Calu3 (cell line): ENCODE data around the gene ANO4. TPM values are rescaled to one million over a fixed set of nuclear protein-coding genes. Genes with fewer than 3 reads are reported as not detected.

Source experiments
- BruUV-seq: library from RNA; stranded (reverse); fragments of 400-500 nt; replicated peaks from 2 replicates; lab custom pipeline; 2021; lab: Mats Ljungman, UMichigan
- CTCF ChIA-PET: fragments of 300-600 bp; sonication (Branson Sonifier 250); formaldehyde crosslinking; loops from one replicate; lab custom pipeline; 2022; ENCODE audit warnings: antibody characterized with exemption; lab: Charles Lee
- DNase-seq: peaks from one replicate; pipeline ENCODE4 v3.0.0; 2022
- H3K27ac Mint-ChIP-seq: one replicate; pipeline ENCODE4 v1.8.0; 2022; ENCODE audit warnings: mixed read lengths; ENCODE audit not compliant: unreplicated experiment
- H3K27me3 Mint-ChIP-seq: one replicate; pipeline ENCODE4 v1.8.0; 2022; ENCODE audit warnings: mixed read lengths; ENCODE audit not compliant: unreplicated experiment
- H3K36me3 Mint-ChIP-seq: one replicate; pipeline ENCODE4 v1.8.0; 2022; ENCODE audit warnings: mild to moderate bottlenecking, moderate library complexity, mixed read lengths; ENCODE audit not compliant: insufficient read depth, unreplicated experiment
- H3K4me1 Mint-ChIP-seq: one replicate; pipeline ENCODE4 v1.8.0; 2022; ENCODE audit warnings: mild to moderate bottlenecking, low read depth, mixed read lengths; ENCODE audit not compliant: unreplicated experiment
- H3K4me3 Mint-ChIP-seq: one replicate; pipeline ENCODE4 v1.8.0; 2022; ENCODE audit warnings: mild to moderate bottlenecking, low read depth, moderate library complexity, mixed read lengths; ENCODE audit not compliant: unreplicated experiment
- H3K9me3 Mint-ChIP-seq: one replicate; pipeline ENCODE4 v1.8.0; 2022; ENCODE audit warnings: low read depth, mixed read lengths; ENCODE audit not compliant: unreplicated experiment
- intact Hi-C: fragments of 100-400 bp; cut with micrococcal nuclease; formaldehyde crosslinking; loops from one replicate; pipeline ENCODE4 v1.10.0; 2022; ENCODE audit not compliant: unreplicated experiment
- total RNA-seq: library from RNA; stranded (reverse); gene quantifications from 2 replicates; pipeline ENCODE4 v1.2.3, GENCODE V29; 2022
- TF ChIP-seq, protein P1 (sequence below): fragments of 200-600 bp; IDR thresholded peaks from one replicate; pipeline ENCODE4 v1.8.0; 2022; ENCODE audit warnings: antibody characterized with exemption; ENCODE audit not compliant: unreplicated experiment

The ANO4 gene
- total RNA-seq, 1 experiment from 2014 or later = 1.9 TPM

DNA sequence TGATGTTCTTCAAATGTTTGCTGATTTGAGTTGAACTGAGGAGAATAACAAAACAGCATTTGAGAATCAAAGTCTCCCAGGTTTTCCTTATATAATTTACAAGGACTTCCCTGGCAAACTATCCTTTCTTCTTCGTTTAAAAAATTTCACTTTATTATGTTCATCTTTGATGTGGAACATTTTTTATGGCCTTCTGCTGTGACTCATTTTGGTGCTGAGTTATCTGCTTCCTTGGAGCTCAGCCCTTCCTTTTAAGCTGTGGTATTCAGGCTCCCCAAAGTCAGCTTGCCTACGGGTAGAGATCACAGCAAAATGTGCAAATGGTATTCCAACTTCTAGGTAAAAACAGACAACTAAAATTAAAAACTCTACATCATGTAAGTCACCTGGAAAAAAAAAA is 1.4 kb upstream of the ANO4 start:
- Mint-ChIP-seq H3K27me3 (no peaks in the 10 kb centered on the region), H3K9me3 (no peaks in the 10 kb centered on the region), H3K36me3 (no peaks in the 10 kb centered on the region), H3K27ac (no peak overlapping the region), H3K4me1 (no peaks in the 10 kb centered on the region), H3K4me3 (no peak overlapping the region)
- intact Hi-C loops = no loop called here
- no peak for DNase-seq
- TF ChIP-seq, protein P1, sequence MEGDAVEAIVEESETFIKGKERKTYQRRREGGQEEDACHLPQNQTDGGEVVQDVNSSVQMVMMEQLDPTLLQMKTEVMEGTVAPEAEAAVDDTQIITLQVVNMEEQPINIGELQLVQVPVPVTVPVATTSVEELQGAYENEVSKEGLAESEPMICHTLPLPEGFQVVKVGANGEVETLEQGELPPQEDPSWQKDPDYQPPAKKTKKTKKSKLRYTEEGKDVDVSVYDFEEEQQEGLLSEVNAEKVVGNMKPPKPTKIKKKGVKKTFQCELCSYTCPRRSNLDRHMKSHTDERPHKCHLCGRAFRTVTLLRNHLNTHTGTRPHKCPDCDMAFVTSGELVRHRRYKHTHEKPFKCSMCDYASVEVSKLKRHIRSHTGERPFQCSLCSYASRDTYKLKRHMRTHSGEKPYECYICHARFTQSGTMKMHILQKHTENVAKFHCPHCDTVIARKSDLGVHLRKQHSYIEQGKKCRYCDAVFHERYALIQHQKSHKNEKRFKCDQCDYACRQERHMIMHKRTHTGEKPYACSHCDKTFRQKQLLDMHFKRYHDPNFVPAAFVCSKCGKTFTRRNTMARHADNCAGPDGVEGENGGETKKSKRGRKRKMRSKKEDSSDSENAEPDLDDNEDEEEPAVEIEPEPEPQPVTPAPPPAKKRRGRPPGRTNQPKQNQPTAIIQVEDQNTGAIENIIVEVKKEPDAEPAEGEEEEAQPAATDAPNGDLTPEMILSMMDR = no peak
- BruUV-seq = no TSS peak
- CTCF ChIA-PET = no interaction called here

DNA sequence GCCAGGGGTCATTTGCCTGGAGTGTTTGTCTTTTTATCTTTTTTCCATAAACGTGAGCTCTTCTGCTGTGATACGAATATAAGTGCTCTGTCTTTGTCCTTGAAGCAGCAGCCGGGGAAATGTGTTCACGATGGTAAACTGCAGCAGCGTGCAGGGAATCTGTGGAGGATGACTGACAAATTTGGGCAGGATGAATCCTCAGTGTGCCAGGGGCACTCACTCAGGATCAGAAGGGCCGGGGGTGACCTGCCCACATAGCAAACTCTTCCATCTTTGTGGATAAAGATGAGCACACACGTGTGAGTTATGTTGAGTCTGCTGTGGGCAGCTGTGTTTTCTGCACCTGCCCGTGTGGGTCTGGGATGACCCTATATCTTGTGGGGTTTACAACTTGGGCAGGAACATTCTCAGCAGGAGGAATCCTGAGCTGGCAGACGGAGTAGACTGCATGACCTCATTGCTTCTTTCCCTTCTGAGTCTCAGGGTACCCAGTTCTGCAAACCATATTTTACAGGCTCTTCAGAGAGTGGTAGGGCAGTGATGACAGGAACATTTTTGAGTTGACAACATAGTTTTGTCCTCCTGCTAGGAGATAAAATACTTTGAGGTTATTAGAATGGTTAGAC is 711 bp downstream of the ANO4 start:
- H3K27ac Mint-ChIP-seq = no peak overlapping the region
- CTCF ChIA-PET = interaction anchor here (0.5 kb wide), 1 partner anchor 25 kb away, joined by 3 read pairs; no protein-coding TSS in a partner anchor
- no peak overlapping the region for H3K4me3 Mint-ChIP-seq
- H3K36me3 Mint-ChIP-seq = no peaks in the 10 kb centered on the region
- intact Hi-C loops = no loop called here
- H3K9me3 Mint-ChIP-seq = no peaks in the 10 kb centered on the region
- BruUV-seq = no TSS peak
- TF ChIP-seq, protein P1 = no peak
- H3K27me3 Mint-ChIP-seq = no peaks in the 10 kb centered on the region
- no peak for DNase-seq
- H3K4me1 Mint-ChIP-seq = no peaks in the 10 kb centered on the region

- Mint-ChIP-seq H3K27me3 (no peaks in the 10 kb centered on the region), H3K9me3 (no peaks in the 10 kb centered on the region), H3K27ac (no peak overlapping the region), H3K4me3 (no peak overlapping the region), H3K36me3 (no peaks in the 10 kb centered on the region), H3K4me1 (no peaks in the 10 kb centered on the region)
- intact Hi-C loops = no loop called here
- TF ChIP-seq, protein P1 = no peak
- no TSS peak for BruUV-seq
- CTCF ChIA-PET = interaction anchor here (0.5 kb wide), 1 partner anchor 1049 kb away, joined by 3 read pairs; no protein-coding TSS in a partner anchor
- DNase-seq = no peak
These were observed 1.2 kb downstream of the ANO4 start for GRCh38 chr12:100795800-100796179.

DNA sequence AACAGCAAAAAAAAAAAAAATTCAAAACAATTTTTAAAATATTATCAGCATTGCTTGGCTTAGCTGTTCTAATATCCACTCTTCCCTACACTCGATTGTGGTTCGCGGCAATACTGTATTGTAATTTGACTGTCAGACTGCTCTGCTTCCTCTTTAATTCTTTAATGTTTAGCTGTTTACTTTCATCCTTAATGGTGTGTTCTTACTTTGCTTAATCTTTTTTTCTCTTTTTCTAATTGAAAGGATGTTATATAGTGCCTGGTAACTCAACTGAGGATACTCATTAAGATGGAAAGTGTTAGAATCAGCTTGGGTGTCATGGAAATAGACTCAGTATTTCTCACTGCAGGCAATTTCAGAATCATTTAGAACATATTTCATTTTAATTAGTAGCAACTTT is 2.0 kb downstream of the ANO4 start:
- CTCF ChIA-PET = interaction anchor here (0.6 kb wide), 1 partner anchor 10 kb away, joined by 3 read pairs; no protein-coding TSS in a partner anchor
- BruUV-seq = no TSS peak
- Mint-ChIP-seq H3K4me3 (no peak overlapping the region), H3K27ac (no peak overlapping the region), H3K9me3 (no peaks in the 10 kb centered on the region), H3K27me3 (no peaks in the 10 kb centered on the region), H3K36me3 (no peaks in the 10 kb centered on the region), H3K4me1 (no peaks in the 10 kb centered on the region)
- no peak for DNase-seq
- intact Hi-C loops = no loop called here
- TF ChIP-seq, protein P1 = no peak
